GM21447 (cell line): ENCODE measurements around the gene OR2C3.
"Not testable (repeated sequence)": the region's sequence is repeated elsewhere in the genome, so short reads cannot be mapped to it uniquely, and the experiment has no call there.

Source experiments
- ATAC-seq: cut with Tn5 transposase; IDR thresholded peaks from one replicate; pipeline ENCODE4 v1.9.1; 2021; ENCODE audit not compliant: unreplicated experiment

OR2C3 gene

DNA sequence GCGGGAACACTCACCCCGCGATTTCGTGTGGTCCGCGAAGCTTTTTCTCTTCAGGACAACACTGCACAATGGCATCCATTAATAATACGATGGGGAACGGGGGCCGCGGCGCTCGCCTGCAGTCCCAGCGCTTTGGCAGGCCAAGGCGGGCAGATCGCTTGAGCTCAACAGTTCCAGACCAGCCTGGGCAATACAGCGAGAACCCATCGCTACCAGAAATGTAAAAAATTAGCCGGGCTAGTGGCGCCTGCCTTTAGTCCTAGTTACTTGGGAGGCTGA lies 17.7 kb downstream of the OR2C3 start:
- ATAC-seq = no peak

DNA sequence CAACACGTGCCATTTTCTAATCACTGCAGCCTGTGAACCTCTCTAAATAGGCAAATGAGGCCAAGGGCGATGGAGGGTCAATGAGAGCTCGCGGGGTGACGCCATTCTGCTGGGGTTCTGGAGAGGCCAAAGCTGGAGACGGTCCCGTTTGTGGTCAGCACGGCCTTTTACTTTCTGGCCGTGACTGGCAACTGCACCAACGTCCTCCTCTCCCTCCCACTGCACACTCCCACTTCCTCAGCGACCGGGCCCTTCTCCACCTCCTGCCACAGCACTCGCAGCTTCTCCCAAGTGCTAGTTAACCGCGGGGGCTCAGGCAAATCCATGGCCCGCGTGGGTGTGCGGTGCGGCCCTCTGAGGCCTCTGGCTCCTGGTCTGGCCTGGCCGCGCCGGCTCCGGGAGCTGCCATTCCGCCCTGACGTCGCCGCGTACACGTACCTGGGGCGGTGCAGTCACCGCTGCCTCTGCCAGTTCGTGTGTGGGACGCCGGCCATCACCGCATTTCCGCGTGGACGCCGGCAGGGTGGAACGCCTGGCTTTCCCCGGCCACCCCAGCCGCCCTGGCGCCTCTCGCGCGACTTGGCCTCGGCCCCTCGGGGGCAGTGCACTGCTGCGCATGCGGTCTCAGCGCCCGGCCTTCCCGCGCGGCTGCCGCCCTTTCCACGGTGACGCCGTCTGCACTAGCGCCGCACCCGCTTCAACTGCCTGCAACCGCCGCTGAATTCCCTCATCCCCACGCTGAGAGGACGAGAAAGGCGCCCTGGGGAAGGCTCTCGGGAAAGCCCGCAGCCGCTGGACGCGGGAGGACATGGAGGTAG lies 18.2 kb downstream of the OR2C3 start:
- no peak for ATAC-seq

DNA sequence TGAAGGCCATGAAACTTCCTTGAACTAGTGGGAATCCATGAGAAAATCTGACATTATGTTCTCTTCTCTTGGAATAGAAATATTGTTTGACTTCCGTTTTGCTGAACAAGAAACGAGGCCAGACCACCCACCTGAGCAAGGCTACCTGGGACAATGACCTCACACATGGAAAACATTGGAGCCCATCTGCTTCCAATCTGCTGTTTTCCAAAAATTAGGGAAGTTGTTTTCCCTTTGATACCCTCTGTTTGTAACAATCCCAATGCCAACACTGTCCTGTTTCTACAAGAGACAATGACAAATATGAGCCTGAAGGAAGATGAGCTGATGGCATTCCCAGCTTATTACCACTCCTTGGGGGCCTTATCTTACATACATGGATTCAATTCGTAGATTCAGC lies 29.4 kb downstream of the OR2C3 start:
- ATAC-seq = no peak

DNA sequence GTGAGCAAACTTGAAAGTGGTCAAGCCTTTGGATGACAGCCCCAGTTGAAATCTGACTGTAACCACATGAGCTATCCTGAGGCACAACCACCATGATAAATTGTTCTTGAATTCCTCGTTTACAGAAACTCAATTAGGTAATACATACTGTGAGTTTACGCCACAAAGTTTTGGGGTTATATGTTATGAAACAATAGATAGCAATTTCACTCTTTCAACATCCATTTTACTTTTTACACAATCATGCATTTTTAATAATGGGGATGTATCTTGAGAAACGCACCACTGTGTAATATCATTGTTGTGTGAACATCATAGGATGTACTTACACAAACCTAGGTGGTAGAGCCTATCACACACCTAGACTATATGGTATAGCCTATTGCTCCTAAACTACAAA lies 35.4 kb downstream of the OR2C3 start:
- ATAC-seq = no peak

DNA sequence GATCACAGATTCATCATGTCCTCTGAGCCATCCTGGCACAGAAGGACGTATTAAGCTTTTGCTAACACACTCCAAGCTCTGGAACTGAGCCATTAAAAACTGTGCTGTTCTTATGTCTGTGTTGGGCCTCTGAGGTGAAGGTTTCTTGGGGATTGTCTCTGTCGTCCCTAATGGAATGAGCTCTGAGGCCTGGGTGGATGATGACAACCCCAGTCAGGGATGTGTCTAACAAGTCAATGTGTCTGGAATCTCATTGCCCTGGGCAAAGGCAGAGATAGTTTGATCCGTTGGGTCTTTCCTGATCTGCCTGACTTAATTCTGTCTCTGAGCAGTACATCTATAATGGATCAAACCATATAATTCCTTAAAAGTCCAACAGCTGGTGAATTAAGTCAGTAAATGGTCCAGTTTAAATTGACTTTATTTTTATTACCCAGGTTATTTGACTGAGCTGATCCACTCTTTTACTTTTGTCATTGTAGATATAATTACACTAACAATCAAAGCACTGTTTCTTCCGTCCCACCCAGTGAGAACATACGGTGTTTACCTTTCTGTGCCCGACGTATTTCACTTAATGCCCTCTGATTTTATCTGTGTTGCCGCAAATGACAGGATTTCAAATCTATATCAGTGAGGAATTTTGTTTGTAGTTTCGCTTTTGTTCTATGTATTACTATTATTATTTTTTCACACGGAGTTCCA lies 39.5 kb downstream of the OR2C3 start:
- ATAC-seq = no peak

DNA sequence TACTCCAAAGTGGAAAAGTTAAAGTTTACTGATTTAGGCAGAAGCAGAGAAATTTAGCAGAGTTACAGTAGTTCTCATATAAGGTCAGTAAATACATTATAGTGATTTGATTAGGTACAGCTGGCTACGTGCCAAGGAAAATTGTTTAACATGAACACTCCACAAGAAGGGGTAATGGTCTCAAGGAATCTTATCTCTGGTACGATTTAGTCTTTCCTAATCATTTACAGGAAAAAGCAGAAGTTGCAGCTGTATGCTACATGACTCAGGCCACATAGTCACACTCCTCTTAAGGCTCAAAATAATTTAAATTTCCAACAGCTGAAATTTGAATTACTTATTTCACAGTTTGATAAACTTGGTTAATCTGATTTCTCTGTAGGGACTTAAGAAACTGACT lies 41.5 kb downstream of the OR2C3 start:
- ATAC-seq = no peak

DNA sequence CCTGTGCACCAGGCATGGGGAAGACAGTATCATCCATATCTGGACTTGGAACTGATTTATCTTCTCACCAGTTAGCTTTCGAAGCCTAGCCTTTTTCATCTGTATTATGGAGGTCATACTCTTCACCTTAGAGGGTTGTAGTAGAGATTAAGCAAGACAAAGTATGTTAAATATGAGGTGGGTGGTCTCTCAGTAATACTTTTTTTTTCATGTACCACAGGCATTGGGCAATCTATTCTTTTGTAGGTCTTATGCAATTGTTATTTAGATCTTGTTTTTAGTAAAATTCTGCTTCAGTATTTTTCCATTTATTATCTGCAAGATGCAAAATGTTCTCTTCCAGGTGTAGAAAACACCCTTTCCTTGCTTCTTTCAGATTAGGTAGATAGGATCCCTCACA lies 43.1 kb downstream of the OR2C3 start:
- ATAC-seq = no peak

DNA sequence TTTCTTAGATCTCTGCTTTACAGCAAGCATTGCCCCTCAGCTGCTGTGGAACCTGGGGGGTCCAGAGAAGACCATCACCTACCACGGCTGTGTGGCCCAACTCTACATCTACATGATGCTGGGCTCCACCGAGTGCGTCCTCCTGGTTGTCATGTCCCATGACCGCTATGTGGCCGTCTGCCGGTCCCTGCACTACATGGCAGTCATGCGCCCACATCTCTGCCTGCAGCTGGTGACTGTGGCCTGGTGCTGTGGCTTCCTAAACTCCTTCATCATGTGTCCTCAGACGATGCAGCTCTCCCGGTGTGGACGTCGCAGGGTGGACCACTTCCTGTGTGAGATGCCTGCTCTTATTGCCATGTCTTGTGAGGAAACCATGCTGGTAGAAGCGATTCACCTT lies 44.9 kb downstream of the OR2C3 start:
- no peak for ATAC-seq

DNA sequence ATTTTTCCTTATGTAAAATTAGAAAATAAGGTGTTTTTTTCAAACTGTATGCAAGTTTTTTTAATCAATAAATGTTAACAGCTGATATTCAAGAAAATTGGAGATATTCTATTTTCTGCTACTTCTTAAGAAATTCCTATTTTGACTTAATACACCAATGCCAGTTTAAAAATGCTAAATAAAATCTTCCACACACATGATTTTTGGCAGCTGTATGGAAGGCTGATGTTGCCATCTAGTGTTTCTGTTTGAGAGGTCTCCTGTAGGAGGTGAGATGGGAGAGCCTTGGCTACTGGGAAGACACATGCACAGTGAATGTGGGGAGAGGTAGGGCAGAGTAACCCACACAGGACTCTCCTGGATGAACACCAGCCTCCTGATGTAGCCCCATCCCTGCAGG lies 49.2 kb downstream of the OR2C3 start:
- peak; percentile 72 for ATAC-seq

DNA sequence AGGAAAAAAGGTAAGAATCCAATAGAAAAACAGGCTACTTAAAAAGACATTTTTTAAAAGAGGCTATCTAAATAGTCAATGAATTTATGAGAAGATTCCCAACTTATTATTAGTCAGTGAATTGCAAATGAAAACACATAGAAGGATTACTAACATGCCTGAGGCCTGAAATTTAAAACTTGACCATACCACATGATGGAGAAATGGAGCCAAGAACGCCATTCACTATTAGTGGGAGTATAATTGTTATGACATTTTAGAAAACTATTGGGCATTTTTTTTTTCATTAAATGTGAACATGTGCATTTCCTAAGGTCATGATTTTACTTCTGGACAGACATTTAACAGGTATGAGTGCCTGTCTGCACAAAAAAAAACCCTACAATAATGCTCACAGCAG lies 53.5 kb downstream of the OR2C3 start:
- ATAC-seq = no peak

DNA sequence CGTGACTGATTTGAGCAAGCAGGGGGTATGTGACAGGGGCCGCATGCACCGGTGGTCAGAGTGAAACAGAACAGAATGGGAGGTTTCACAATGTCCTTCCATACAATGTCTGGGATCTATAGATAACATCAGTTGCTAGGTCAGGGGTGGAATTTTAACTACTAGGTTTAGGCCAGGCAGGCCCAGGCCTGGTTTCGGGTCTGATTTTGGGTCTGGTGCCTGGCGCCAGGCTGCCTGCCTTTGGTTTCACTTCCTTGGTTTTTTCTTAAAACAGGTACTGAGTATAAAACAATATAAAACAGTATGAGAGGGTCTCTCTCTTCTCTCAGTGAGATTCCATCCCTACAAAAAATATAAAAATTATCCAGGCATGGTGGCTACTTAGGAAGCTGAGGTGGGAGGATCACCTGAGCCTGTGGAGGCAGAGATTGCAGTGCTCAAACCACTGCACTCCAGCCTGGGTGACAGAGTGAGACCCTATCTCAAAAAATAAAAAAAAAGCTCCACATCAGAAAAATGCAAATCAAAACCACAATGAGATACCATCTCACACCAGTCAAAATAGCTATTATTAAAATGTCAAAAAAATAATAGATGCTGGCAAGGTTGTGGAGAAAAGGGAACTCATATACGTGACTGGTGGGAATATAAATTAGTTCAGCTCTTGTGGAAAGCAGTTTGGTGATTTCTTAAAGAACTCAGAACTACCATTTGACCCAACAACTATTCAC lies 59.7 kb downstream of the OR2C3 start:
- not testable (repeated sequence) for ATAC-seq

DNA sequence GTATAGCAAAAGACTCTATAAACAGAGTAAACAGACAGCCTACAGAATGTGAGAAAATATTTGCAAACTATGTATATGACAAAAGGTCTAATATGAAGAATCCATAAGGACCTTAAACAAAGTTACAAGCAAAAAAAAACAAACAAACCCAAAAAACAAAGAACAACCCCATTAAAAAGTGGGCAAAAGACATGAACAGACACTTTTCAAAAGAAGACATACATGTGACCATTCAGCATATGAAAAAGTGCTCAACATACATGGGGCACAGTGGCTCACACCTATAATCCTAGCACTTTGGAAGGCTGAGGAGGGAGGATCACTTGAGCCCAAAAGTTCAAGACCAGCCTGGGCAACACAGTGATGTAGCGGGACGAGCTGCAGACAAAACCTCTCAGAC lies 60.4 kb downstream of the OR2C3 start:
- ATAC-seq = no peak
